HEK293T (cell line): ENCODE measurements around the gene KCMF1.

Experiments
- BHLHE40 ChIP-seq: fragments of 450-650 bp; IDR thresholded peaks from 2 replicates; pipeline ENCODE4 v1.6.1; 2016; ENCODE audit warnings: mild to moderate bottlenecking, moderate library complexity, borderline replicate concordance
- CTBP1 ChIP-seq: fragments of 450-650 bp; IDR thresholded peaks from 2 replicates; pipeline ENCODE4 v1.6.1; 2016; ENCODE audit warnings: borderline replicate concordance
- ELF4 ChIP-seq: fragments of 450-650 bp; IDR thresholded peaks from 2 replicates; pipeline ENCODE4 v1.6.1; 2017; ENCODE audit warnings: antibody characterized with exemption
- FOXK2 ChIP-seq: fragments of 450-650 bp; IDR thresholded peaks from 2 replicates; pipeline ENCODE4 v1.6.1; 2016; ENCODE audit warnings: mild to moderate bottlenecking
- L3MBTL2 ChIP-seq: fragments of 450-650 bp; conservative IDR thresholded peaks from 2 replicates; pipeline ENCODE4 v1.6.1; 2016; ENCODE audit warnings: mild to moderate bottlenecking
- NFRKB ChIP-seq: fragments of 450-650 bp; IDR thresholded peaks from 2 replicates; pipeline ENCODE4 v1.6.1; 2016; ENCODE audit warnings: mild to moderate bottlenecking, moderate library complexity
- SP1 ChIP-seq: fragments of 450-650 bp; IDR thresholded peaks from 2 replicates; pipeline ENCODE4 v1.6.1; 2017
- SUZ12 ChIP-seq: fragments of 450-650 bp; IDR thresholded peaks from 2 replicates; pipeline ENCODE4 v1.6.1; 2016; ENCODE audit warnings: mild to moderate bottlenecking
- TARDBP ChIP-seq: fragments of 450-650 bp; IDR thresholded peaks from 2 replicates; pipeline ENCODE4 v1.6.1; 2016

- no peak for TF ChIP-seq SUZ12
- no peak for TF ChIP-seq NFRKB
- no peak for TF ChIP-seq ELF4
- no peak for TF ChIP-seq CTBP1
- TF ChIP-seq TARDBP = no peak
- no peak for TF ChIP-seq SP1
- no peak for TF ChIP-seq BHLHE40
- no peak for TF ChIP-seq FOXK2
- no peak for TF ChIP-seq L3MBTL2
Measured at GRCh38 chr2:85042330-85042729, 71.4 kb downstream of the KCMF1 start.
